H1 (cell line): Measurements from ENCODE around the gene HORMAD2. TPM values are rescaled to one million over a fixed set of nuclear protein-coding genes. Genes with fewer than 3 reads are reported as not detected.

ENCODE experiments used
- ASH2L ChIP-seq: fragments of 200-600, 300-600 bp; sonication (generic); IDR thresholded peaks from one replicate; pipeline ENCODE4 v1.7.1; 2017; ENCODE audit warnings: low read length
- CBX8 ChIP-seq: fragments of 300-800, 300-1000 bp; sonication (generic); IDR thresholded peaks from 2 replicates; pipeline ENCODE4 v1.7.1; 2016; ENCODE audit warnings: low read depth, low read length, borderline replicate concordance
- SIX5 ChIP-seq: IDR thresholded peaks from 2 replicates; pipeline ENCODE4 v1.6.1; 2011; ENCODE audit warnings: mild to moderate bottlenecking, low read depth, low read length
- polyA plus RNA-seq, 7 experiments: library from polyadenylated mRNA; depleted of rRNA in 3 of 7; stranded (reverse) in 5 of 7; unstranded in 2 of 7; fragments of >200 nt in 5 of 7; fragments of 200-250 nt in 2 of 7; gene quantifications; 1 replicate in 5 of 7; 2 replicates in 1 of 7; 4 replicates in 1 of 7; pipeline versions ENCODE4 v1.2.1 to v1.2.3, GENCODE V29; 2011 to 2013; ENCODE audit warnings: missing spikeins in 2 of 7, mixed read lengths in 2 of 7
- total RNA-seq: library from RNA; stranded (reverse); fragmentation: NEBNext Ultra II Directional; extraction: Animal tissue kit (Norgen Biotek cat#: 25700); gene quantifications from 2 replicates; pipeline ENCODE4 v1.2.1, GENCODE V29; 2021

HORMAD2 gene
- total and polyA plus RNA-seq, 2 of the 8 experiments (the other 6 are each of a cell fraction or from before 2014, with no cell fraction given): 0.03 TPM; not detected in 1

DNA sequence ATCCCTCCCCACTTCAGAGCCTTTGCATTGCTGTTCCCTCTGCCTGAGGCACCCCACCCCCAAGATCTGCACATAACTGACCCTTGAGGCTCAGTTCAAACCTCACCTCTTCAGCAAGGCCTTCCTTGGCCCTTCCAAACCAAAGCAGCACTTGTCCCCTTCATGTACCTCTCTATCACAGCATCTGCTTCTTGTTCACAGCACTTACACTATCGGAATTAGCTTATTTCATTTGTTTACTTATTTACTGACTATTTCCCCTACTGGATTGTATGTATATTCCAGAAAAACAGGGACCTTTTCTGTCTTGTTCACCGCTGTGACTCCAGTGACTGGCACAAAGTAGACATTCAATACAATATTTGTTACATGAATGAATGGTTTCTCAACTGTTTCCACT is 38.0 kb downstream of the HORMAD2 start (continued):
- TF ChIP-seq SIX5 (no peak), ASH2L (no peak), CBX8 (no peak)
- TF ChIP-seq, all 59 proteins: peak for 0
